Ishikawa (cell line): ENCODE measurements around the gene DNAH2.

Experiments used
- CEBPB ChIP-seq: IDR thresholded peaks from 2 replicates; pipeline ENCODE4 v1.6.1; 2012
- CREB1 ChIP-seq: IDR thresholded peaks from 2 replicates; pipeline ENCODE4 v1.6.1; 2012; ENCODE audit warnings: low read depth
- RAD21 ChIP-seq: IDR thresholded peaks from 2 replicates; pipeline ENCODE4 v1.6.1; 2012; ENCODE audit warnings: low read depth
- TEAD4 ChIP-seq: IDR thresholded peaks from 2 replicates; pipeline ENCODE4 v1.6.1; 2012
- YY1 ChIP-seq: IDR thresholded peaks from 2 replicates; pipeline ENCODE4 v1.6.1; 2012; ENCODE audit warnings: low read depth
- TF ChIP-seq, protein P1 (sequence below): IDR thresholded peaks from 2 replicates; pipeline ENCODE4 v1.6.1; 2012

DNA sequence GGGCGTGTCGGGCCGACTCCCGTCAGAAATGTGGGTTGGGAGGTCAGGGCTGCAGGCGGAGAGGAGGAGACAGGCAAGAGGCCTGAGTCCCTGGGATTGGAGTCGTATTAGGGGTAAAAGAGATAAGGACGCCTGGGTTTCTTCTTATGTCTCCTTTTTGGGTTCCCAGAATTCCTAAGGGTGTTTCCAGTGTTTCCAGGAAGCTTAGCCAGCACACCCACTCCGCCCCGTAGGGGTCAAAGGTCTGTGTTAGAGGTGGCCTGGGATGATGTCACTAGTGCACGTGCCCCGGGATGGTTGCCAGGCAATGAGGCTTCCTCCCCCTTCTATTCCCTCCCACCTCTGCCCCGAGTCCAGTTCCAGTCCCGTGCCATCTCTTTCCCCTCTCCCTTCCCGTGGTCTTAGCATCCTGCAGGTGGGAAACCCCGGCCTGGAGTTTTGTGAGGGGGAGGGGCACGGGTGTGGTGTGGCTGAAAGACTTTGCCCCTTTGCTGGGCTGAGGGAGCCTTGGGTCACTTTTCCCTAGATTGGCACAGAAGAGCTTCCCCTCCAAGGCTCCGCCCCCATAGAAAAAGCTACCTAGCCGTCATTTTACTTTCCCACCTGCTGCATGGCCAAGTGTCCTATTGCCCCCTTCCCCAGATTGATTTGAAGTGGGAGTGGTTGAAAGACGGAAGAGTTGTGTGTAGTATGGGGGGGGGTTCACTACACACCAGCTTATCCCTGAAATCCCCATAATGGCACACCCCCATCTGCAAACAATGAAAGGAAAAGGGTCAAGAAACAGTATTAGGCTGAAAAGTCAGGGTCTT, 119.3 kb downstream of the DNAH2 start:
- TF ChIP-seq YY1 (peak; percentile 82), CEBPB (peak; percentile 36; the same call in 1 of the 2 replicates), RAD21 (peak; percentile 32; the same call in 1 of the 2 replicates), TEAD4 (peak; percentile 54; the same call in 1 of the 2 replicates), CREB1 (peak; percentile 76)
- TF ChIP-seq, protein P1, sequence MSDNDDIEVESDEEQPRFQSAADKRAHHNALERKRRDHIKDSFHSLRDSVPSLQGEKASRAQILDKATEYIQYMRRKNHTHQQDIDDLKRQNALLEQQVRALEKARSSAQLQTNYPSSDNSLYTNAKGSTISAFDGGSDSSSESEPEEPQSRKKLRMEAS, result peak; percentile 96
